ENCODE measurements around the gene USP19. TPM values are rescaled to one million over a fixed set of nuclear protein-coding genes. Genes with fewer than 3 reads are reported as not detected.

The USP19 gene
- total RNA-seq, 1 donor from 2014 or later, result 47.9 TPM

DNA sequence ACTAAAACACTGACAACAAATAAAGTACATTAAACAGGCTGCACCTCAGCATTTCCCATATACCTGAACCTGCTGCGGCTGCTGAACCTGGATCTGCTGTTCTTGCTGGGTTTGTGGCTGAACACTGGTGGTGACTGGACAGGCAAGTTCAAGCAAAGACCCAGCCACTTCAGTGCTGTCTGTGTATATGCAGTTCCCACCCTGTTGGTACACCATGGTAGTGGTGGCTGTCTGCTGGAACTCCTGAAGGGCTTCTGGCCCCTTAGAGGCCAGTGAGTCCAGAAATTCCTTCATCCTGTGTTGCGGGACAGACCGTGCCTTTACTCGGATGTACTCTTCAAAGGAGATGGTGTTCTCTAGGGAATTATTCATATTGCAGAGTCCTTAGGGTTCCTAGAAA is 44.0 kb downstream of the USP19 start:
- H3K27me3 Mint-ChIP-seq (ENCODE audit: low read depth), result no peaks in the 10 kb centered on the region

GRCh38 chr3:49076116-49076515 is 44.5 kb downstream of the USP19 start:
- intact Hi-C loops (cut with micrococcal nuclease), result no loop called here
- Mint-ChIP-seq H3K4me1 (ENCODE audit: low read depth) (peaks cover 4% of the 10 kb centered on the region), H3K9me3 (no peaks in the 10 kb centered on the region), H3K27ac (no peak overlapping the region), H3K36me3 (ENCODE audit: low read depth) (peaks cover 58% of the 10 kb centered on the region), H3K4me3 (ENCODE audit: low read depth) (no peak overlapping the region), H3K27me3 (ENCODE audit: low read depth) (no peaks in the 10 kb centered on the region)
- no peak for DNase-seq (ENCODE audit: low spot score)

More for the DNA sequence above, 44.0 kb downstream of the USP19 start:
- H3K27ac Mint-ChIP-seq, result no peak overlapping the region
- intact Hi-C loops (cut with micrococcal nuclease), result no loop called here
- H3K36me3 Mint-ChIP-seq (ENCODE audit: low read depth), result peaks cover 53% of the 10 kb centered on the region
- H3K4me1 Mint-ChIP-seq (ENCODE audit: low read depth), result peaks cover 4% of the 10 kb centered on the region
- H3K4me3 Mint-ChIP-seq (ENCODE audit: low read depth), result no peak overlapping the region
- DNase-seq (ENCODE audit: low spot score), result no peak
- H3K9me3 Mint-ChIP-seq, result no peaks in the 10 kb centered on the region

Other genes with a start within 250 kb of the USP19 start
- gene SLC25A20, start 221.9 kb downstream of the USP19 start, total RNA-seq, result 16.2 and 19.0 TPM in 2 replicates
- gene ARIH2, start 202.0 kb downstream of the USP19 start, total RNA-seq, result 156 and 163 TPM in 2 replicates
- gene P4HTM, start 130.6 kb downstream of the USP19 start, total RNA-seq, result 37.8 and 39.1 TPM in 2 replicates
- 161 and 167 TPM in 2 replicates for gene WDR6, start 113.4 kb downstream of the USP19 start, total RNA-seq
- 30.4 and 30.5 TPM in 2 replicates for gene DALRD3, start 102.2 kb downstream of the USP19 start, total RNA-seq
- 118 and 120 TPM in 2 replicates for gene NDUFAF3, start 98.7 kb downstream of the USP19 start, total RNA-seq
- 412 and 416 TPM in 2 replicates for gene IMPDH2, start 91.4 kb downstream of the USP19 start, total RNA-seq
- gene QRICH1, start 26.8 kb downstream of the USP19 start, total RNA-seq, result 145 and 164 TPM in 2 replicates
- 209 and 226 TPM in 2 replicates for gene QARS1, start 16.1 kb downstream of the USP19 start, total RNA-seq
- gene LAMB2, start 12.2 kb upstream of the USP19 start, total RNA-seq, result 0.34 TPM in 1 of 2 replicates, not detected in the other
- gene CCDC71, start 45.5 kb upstream of the USP19 start, total RNA-seq, result 24.4 and 24.9 TPM in 2 replicates
- gene KLHDC8B, start 50.8 kb upstream of the USP19 start, total RNA-seq, result 2.5 and 2.6 TPM in 2 replicates
- 7.7 and 7.8 TPM in 2 replicates for gene C3orf62, start 156.4 kb upstream of the USP19 start, total RNA-seq
- gene USP4, start 219.2 kb upstream of the USP19 start, total RNA-seq, result 78.6 and 82.7 TPM in 2 replicates
- gene GPX1, start 237.5 kb upstream of the USP19 start, total RNA-seq, result 168 and 173 TPM in 2 replicates

Data from activated T-helper 2 cell treated with anti-CD3 and anti-CD28 coated beads, Interferon-gamma antibody, Interleukin-2, Interleukin-4, amounts not matched to agents 10 μg/mL and 5 μg/mL and 100 μg/mL, durations not matched to agents 14 hours and 24 hours and 36 hours (primary cell).